T-cell (primary cell): ENCODE measurements around the gene WASL. TPM values are rescaled to one million over a fixed set of nuclear protein-coding genes. Genes with fewer than 3 reads are reported as not detected.

Experiments
- ATAC-seq, 4 experiments: fragments of 200-7000 bp in 3 of 4; fragments of 150-1000 bp in 1 of 4; cut with Tn5 transposase; replicated peaks in 1 of 4; 1 replicate in 3 of 4; 2 replicates in 1 of 4; pipeline ENCODE4 v1.10.0; 2021; ENCODE audit warnings: moderate library complexity in 3 of 4, mild to moderate bottlenecking in 2 of 4, moderate number of reproducible peaks in 1 of 4
- CTCF ChIA-PET, 2 donors: fragments of 300-600 bp; sonication (Branson Sonifier 250); formaldehyde crosslinking; loops; one replicate each; lab custom pipeline; 2022; ENCODE audit warnings: antibody characterized with exemption in 2 of 2; lab: Charles Lee
- POLR2A ChIA-PET, 2 donors: fragments of 300-600 bp; sonication (Branson Sonifier 250); formaldehyde crosslinking; loops; one replicate each; lab custom pipeline; 2022; ENCODE audit warnings: antibody characterized with exemption in 2 of 2; lab: Charles Lee
- DNase-seq, 35 experiments: peaks; one replicate each; pipeline versions ENCODE4 v3.0.0 to v3.0.0-alpha.2; 2013 to 2023
- H3K27ac ChIP-seq: one replicate; pipeline ENCODE4 v1.5.1; 2013; ENCODE audit warnings: low read length
- H3K27me3 ChIP-seq, 2 experiments: replicated peaks in 1 of 2; 1 replicate in 1 of 2; 2 replicates in 1 of 2; pipeline versions ENCODE4 v1.6.1 to v1.7.0; 2013; ENCODE audit warnings: low read length in 1 of 2, mixed read lengths in 1 of 2; ENCODE audit not compliant: control insufficient read depth in 2 of 2, insufficient read depth in 2 of 2; ENCODE audit errors: extremely low read depth in 1 of 2
- H3K36me3 ChIP-seq, 2 donors: 1 replicate in 1 of 2; 2 replicates in 1 of 2; pipeline versions ENCODE4 v1.6.1 to v1.7.0; 2013; ENCODE audit warnings: low read length in 1 of 2; ENCODE audit not compliant: control insufficient read depth in 2 of 2, insufficient read depth in 1 of 2; ENCODE audit errors: extremely low read depth in 1 of 2
- H3K4me1 ChIP-seq, 2 experiments: 1 replicate in 1 of 2; 2 replicates in 1 of 2; pipeline versions ENCODE4 v1.6.1 to v1.7.0; 2013; ENCODE audit warnings: low read length in 2 of 2, mixed read lengths in 1 of 2; ENCODE audit not compliant: insufficient read depth in 2 of 2, control insufficient read depth in 1 of 2; ENCODE audit errors: extremely low read depth in 1 of 2
- H3K4me3 ChIP-seq, 2 donors: 1 replicate in 1 of 2; 2 replicates in 1 of 2; pipeline versions ENCODE4 v1.5.1 to v1.7.0; 2013; ENCODE audit warnings: mild to moderate bottlenecking in 2 of 2, low read length in 1 of 2, moderate library complexity in 1 of 2; ENCODE audit not compliant: control insufficient read depth in 1 of 2; ENCODE audit errors: extremely low read depth in 1 of 2
- H3K9me3 ChIP-seq: 2 replicates; pipeline ENCODE4 v1.7.0; 2013
- H3K27ac Mint-ChIP-seq, 2 donors: one replicate each; pipeline ENCODE4 v1.8.0; 2020 to 2021; ENCODE audit warnings: mild to moderate bottlenecking in 2 of 2, mixed read lengths in 2 of 2
- H3K27me3 Mint-ChIP-seq, 2 donors: one replicate each; pipeline ENCODE4 v1.8.0; 2021 to 2022; ENCODE audit warnings: mixed read lengths in 2 of 2
- H3K36me3 Mint-ChIP-seq: one replicate; pipeline ENCODE4 v1.8.0; 2021; ENCODE audit warnings: mixed read lengths
- H3K4me1 Mint-ChIP-seq, 3 donors: one replicate each; pipeline ENCODE4 v1.8.0; 2020 to 2022; ENCODE audit warnings: mixed read lengths in 3 of 3, mild to moderate bottlenecking in 1 of 3
- H3K4me3 Mint-ChIP-seq, 3 donors: one replicate each; pipeline ENCODE4 v1.8.0; 2020 to 2022; ENCODE audit warnings: mild to moderate bottlenecking in 3 of 3, mixed read lengths in 3 of 3, moderate library complexity in 3 of 3
- H3K9me3 Mint-ChIP-seq, 3 donors: one replicate each; pipeline ENCODE4 v1.8.0; 2020 to 2022; ENCODE audit warnings: mixed read lengths in 3 of 3
- WGBS: methylation state at CpG from one replicate; pipeline ENCODE4 v1.1.5; 2013; ENCODE audit warnings: missing lambda C conversion rate; ENCODE audit not compliant: insufficient coverage; 5-methylcytosine and 5-hydroxymethylcytosine counted together
- total RNA-seq, 35 experiments: library from RNA in 6 of 35; stranded (reverse) in 6 of 35; fragments of 120-200 nt in 1 of 35; gene quantifications; one replicate each; pipeline versions ENCODE4 v1.2.1 to v1.2.4 and lab custom pipeline; 2013 to 2026

The WASL gene
- total RNA-seq, 5 donors from 2014 or later (not counting 1 experiment from before 2014, with no cell fraction given), result 9.1 to 12.2 (median 9.8) TPM

- Mint-ChIP-seq H3K27me3 (peaks cover 0 to 5% of the 10 kb centered on the region in 2 donors), H3K36me3 (no peaks in the 10 kb centered on the region), H3K9me3 (no peaks in the 10 kb centered on the region), H3K27ac (no peak overlapping the region), H3K4me1 (no peaks in the 10 kb centered on the region), H3K4me3 (no peak overlapping the region)
- DNase-seq (no peak), ATAC-seq (no peak)
- ChIA-PET POLR2A (no interaction called here), CTCF (no interaction called here)
- Histone ChIP-seq H3K9me3 (no peaks in the 10 kb centered on the region), H3K4me3 (no peak overlapping the region), H3K27me3 (no peaks in the 10 kb centered on the region), H3K36me3 (no peaks in the 10 kb centered on the region), H3K4me1 (no peaks in the 10 kb centered on the region), H3K27ac (no peak overlapping the region)
- 93% methylated on average over 3 of the region's 5 CpGs for WGBS
Observed at GRCh38 chr7:123791001-123791400, 42.2 kb upstream of the WASL start.

GRCh38 chr7:123789817-123790216 is 41.0 kb upstream of the WASL start:
- no peak overlapping the region for H3K27ac Mint-ChIP-seq
- no peaks in the 10 kb centered on the region for H3K27me3 ChIP-seq
- ATAC-seq (no peak), DNase-seq (no peak)
- no peak overlapping the region for H3K4me3 ChIP-seq
- H3K9me3 Mint-ChIP-seq, result no peaks in the 10 kb centered on the region
- H3K4me1 Mint-ChIP-seq, result no peaks in the 10 kb centered on the region
- WGBS, result 100% methylated on average over 1 of the region's 3 CpGs
- ChIA-PET CTCF (no interaction called here), POLR2A (no interaction called here)
- H3K4me3 Mint-ChIP-seq, result no peak overlapping the region
- H3K9me3 ChIP-seq, result no peaks in the 10 kb centered on the region
- no peak overlapping the region for H3K27ac ChIP-seq
- H3K36me3 Mint-ChIP-seq, result no peaks in the 10 kb centered on the region
- H3K27me3 Mint-ChIP-seq, result peaks cover 0 to 5% of the 10 kb centered on the region in 2 donors
- no peaks in the 10 kb centered on the region for H3K36me3 ChIP-seq
- H3K4me1 ChIP-seq, result no peaks in the 10 kb centered on the region

GRCh38 chr7:123789206-123789784 is 40.5 kb upstream of the WASL start:
- DNase-seq, result no peak
- CTCF ChIA-PET, result no interaction called here
- no peak for ATAC-seq
- Mint-ChIP-seq H3K27me3 (peaks cover 0 to 5% of the 10 kb centered on the region in 2 donors), H3K9me3 (no peaks in the 10 kb centered on the region), H3K27ac (no peak overlapping the region), H3K4me3 (no peak overlapping the region), H3K36me3 (no peaks in the 10 kb centered on the region), H3K4me1 (no peaks in the 10 kb centered on the region)
- Histone ChIP-seq H3K4me3 (no peak overlapping the region), H3K4me1 (no peaks in the 10 kb centered on the region), H3K36me3 (no peaks in the 10 kb centered on the region), H3K27me3 (no peaks in the 10 kb centered on the region), H3K27ac (no peak overlapping the region), H3K9me3 (no peaks in the 10 kb centered on the region)
- POLR2A ChIA-PET, result no interaction called here
- WGBS, result 90% methylated on average over 2 of the region's 4 CpGs

- ChIA-PET POLR2A (interaction anchor here in 1 of 2 donors (0.6 kb wide), 1 partner anchor 25 kb away, joined by 3 read pairs; no protein-coding TSS in a partner anchor), CTCF (interaction anchor here in 1 of 2 donors (0.6 kb wide), 1 partner anchor 82 kb away, joined by 3 read pairs; no protein-coding TSS in a partner anchor)
- Mint-ChIP-seq H3K4me3 (no peak overlapping the region), H3K4me1 (no peaks in the 10 kb centered on the region), H3K27me3 (peaks cover 0 to under 1% of the 10 kb centered on the region in 2 donors), H3K27ac (no peak overlapping the region), H3K36me3 (no peaks in the 10 kb centered on the region), H3K9me3 (no peaks in the 10 kb centered on the region)
- WGBS, result no CpG with 5 or more reads among the region's 2 CpGs
- no peaks in the 10 kb centered on the region for H3K4me1 ChIP-seq
- DNase-seq (no peak), ATAC-seq (no peak)
- no peaks in the 10 kb centered on the region for H3K27me3 ChIP-seq
- no peaks in the 10 kb centered on the region for H3K36me3 ChIP-seq
- no peaks in the 10 kb centered on the region for H3K9me3 ChIP-seq
- no peak overlapping the region for H3K27ac ChIP-seq
- no peak overlapping the region for H3K4me3 ChIP-seq
Observed at GRCh38 chr7:123788584-123788983, 39.8 kb upstream of the WASL start.

DNA sequence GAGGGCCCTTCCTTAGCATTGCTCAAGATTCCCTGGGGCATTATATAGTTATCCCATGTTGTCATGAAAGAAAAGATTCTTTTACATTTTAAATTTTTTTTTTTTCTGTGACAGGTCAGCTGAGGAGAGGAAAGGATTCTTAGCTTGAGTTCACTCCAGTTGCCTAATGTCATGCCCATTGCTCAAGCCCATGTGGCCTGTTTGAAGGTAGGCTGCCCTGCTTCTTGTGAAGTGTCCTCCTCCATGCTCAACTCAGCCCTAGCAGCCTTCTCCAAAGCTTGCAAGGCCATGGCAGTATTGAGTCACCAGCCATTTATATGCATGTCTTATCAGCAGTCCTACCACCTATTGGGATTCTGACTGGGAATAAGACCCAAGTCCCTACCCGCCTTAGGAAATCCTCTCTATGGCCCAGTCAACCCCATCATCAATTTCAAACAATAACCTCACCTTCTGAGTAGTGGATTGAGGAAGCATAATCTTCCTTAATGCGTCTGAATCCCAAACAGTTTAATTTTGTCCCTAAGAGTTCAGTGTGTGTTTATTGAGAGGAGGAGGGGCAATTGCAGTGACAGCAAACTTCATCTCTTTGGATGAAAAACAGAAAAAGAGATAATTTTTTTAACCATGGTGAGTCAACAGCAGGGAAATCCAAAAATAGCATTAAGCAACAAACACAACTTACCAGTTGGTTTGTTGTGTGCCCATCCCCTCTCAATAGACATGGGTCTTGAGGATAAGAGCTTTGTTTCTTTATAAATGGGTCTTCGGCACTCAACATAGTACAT is 38.6 kb upstream of the WASL start:
- WGBS, result no CpG with 5 or more reads among the region's 3 CpGs
- Histone ChIP-seq H3K36me3 (no peaks in the 10 kb centered on the region), H3K27ac (no peak overlapping the region), H3K4me1 (no peaks in the 10 kb centered on the region), H3K4me3 (no peak overlapping the region), H3K9me3 (no peaks in the 10 kb centered on the region), H3K27me3 (no peaks in the 10 kb centered on the region)
- DNase-seq (no peak), ATAC-seq (no peak)
- CTCF ChIA-PET, result interaction anchor here in 1 of 2 donors (0.7 kb wide), 1 partner anchor 40 kb away, joined by 3 read pairs; no protein-coding TSS in a partner anchor
- Mint-ChIP-seq H3K9me3 (no peaks in the 10 kb centered on the region), H3K4me3 (no peak overlapping the region), H3K36me3 (no peaks in the 10 kb centered on the region), H3K27me3 (peaks cover 0 to 1% of the 10 kb centered on the region in 2 donors), H3K27ac (no peak overlapping the region), H3K4me1 (no peaks in the 10 kb centered on the region)
- POLR2A ChIA-PET, result no interaction called here

- Histone ChIP-seq H3K27ac (no peak overlapping the region), H3K4me1 (no peaks in the 10 kb centered on the region), H3K27me3 (no peaks in the 10 kb centered on the region), H3K9me3 (no peaks in the 10 kb centered on the region), H3K4me3 (no peak overlapping the region), H3K36me3 (no peaks in the 10 kb centered on the region)
- ATAC-seq, result no peak
- DNase-seq, result no peak
- no peaks in the 10 kb centered on the region for H3K9me3 Mint-ChIP-seq
- H3K36me3 Mint-ChIP-seq, result no peaks in the 10 kb centered on the region
- no peaks in the 10 kb centered on the region for H3K4me1 Mint-ChIP-seq
- H3K27ac Mint-ChIP-seq, result no peak overlapping the region
- ChIA-PET CTCF (interaction anchor here in 1 of 2 donors (0.6 kb wide), 1 partner anchor 1990 kb away, joined by 3 read pairs; no protein-coding TSS in a partner anchor), POLR2A (no interaction called here)
- no peak overlapping the region for H3K4me3 Mint-ChIP-seq
- H3K27me3 Mint-ChIP-seq, result peaks cover 8 to 11% of the 10 kb centered on the region in 2 donors
Observed at GRCh38 chr7:123784263-123784662, 35.5 kb upstream of the WASL start.
